MM.1S (cell line): ENCODE measurements around the gene TMEM9.

Experiments
- EZH2 ChIP-seq: fragments of 300-600 bp; sonication (generic); optimal IDR thresholded peaks from 2 replicates; pipeline ENCODE3; 2017; ENCODE audit warnings: low read depth, mild to moderate bottlenecking, antibody characterized with exemption, low read length, mixed read lengths
- TF ChIP-seq, protein P1 (sequence below): fragments of 300-600 bp; sonication (generic); IDR thresholded peaks from 2 replicates; pipeline ENCODE4 v1.5.1; 2016; ENCODE audit warnings: antibody characterized with exemption, low read length, mixed read lengths

- TF ChIP-seq EZH2, result no peak
- TF ChIP-seq, protein P1, sequence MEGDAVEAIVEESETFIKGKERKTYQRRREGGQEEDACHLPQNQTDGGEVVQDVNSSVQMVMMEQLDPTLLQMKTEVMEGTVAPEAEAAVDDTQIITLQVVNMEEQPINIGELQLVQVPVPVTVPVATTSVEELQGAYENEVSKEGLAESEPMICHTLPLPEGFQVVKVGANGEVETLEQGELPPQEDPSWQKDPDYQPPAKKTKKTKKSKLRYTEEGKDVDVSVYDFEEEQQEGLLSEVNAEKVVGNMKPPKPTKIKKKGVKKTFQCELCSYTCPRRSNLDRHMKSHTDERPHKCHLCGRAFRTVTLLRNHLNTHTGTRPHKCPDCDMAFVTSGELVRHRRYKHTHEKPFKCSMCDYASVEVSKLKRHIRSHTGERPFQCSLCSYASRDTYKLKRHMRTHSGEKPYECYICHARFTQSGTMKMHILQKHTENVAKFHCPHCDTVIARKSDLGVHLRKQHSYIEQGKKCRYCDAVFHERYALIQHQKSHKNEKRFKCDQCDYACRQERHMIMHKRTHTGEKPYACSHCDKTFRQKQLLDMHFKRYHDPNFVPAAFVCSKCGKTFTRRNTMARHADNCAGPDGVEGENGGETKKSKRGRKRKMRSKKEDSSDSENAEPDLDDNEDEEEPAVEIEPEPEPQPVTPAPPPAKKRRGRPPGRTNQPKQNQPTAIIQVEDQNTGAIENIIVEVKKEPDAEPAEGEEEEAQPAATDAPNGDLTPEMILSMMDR, result no peak
Measured at GRCh38 chr1:201191653-201192260, 37.5 kb upstream of the TMEM9 start.
